SKM-1 (cell line): ENCODE data around the gene NEK7.

Source experiments
- DNase-seq: peaks from one replicate; lab custom pipeline; 2025; ENCODE audit not compliant: unreplicated experiment; lab: John Stamatoyannopoulos, UW

NEK7 gene

DNA sequence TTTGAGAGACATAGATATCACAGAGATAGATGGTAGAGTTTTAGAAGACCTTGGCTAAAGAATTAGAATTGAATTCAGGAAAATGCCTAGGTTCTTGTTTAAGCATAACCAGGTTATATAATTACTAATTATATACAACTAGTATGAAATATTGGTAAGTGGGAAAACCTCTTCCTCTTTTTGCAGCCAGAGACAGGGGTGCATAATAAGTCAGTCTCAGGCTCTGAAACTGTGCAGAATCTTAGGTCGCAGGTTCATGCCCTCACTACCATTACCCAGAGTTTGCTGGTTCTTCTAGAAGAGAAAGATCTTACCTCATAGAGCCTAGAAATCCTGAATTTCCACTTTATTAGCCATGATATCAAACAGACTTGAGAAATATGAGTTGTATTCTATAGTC is 183.3 kb downstream of the NEK7 start:
- DNase-seq, result no peak

DNA sequence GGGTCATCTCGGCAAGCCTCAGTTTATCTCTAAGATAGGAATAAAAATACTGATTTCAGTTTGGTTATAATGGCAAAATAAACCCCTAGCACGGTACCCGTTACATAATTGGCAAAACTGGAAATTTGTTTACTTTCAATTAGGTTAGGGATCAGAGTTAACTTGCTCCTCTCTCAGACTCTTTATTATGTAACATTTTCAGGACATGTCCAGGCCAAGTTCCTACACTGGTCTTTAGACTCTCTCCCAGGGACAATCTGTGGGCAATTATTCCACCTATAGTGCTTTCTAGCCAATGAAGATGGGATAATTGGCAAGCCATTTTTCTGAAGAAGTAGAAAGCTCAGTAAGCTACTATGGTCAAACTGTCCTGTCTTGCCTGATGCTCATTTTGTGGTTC is 189.4 kb downstream of the NEK7 start:
- no peak for DNase-seq

DNA sequence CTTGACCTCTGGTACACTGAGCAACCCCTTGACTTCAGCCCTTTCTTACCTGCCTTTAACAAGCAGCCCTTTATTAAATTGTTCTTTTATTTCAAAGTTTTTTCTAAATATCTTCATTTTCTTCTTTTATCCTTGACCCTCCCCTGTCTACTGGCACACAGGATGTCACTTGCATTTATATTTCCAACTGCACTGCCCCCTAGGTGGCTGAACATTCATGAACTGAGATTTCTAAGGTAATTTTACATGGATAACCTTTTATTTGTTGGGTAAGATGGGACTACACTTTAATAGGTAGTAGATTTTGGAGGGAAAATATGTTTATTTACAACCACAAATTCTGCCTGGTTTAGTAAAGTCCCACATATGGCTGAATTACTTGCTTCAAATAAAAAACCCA is 193.7 kb downstream of the NEK7 start:
- DNase-seq, result no peak

DNA sequence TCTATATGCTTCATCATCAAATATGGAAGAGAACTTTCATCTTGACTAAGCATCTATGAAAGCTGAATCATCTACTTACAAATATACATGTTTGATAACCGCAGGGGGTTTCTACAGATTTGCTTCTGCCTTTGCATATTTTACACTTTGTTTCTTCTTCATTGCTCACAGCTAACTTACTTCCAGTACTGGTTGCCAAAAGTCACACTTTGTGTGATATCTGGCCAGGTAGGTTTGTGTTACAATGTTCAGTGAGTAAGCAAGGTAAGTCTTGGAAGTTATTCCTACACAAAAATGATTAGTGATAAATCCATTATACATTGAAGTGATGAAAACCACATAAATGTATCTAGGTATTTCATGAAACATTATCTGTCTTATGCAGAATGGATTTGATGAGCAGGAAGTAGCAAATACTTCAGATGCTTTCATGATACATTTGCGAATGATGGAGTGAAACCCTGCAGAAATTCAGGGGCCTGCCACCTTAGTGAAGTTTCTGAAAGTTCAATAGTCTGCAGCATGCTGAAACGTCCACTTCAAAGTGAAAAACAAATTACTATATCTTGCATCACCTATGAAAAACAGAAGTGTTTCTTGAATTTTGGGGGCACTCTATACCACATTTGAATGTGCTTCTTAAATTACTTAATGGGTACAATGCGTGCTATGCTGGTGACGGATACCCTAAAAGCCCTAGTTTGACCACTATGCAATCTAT is 196.3 kb downstream of the NEK7 start:
- DNase-seq, result no peak

DNA sequence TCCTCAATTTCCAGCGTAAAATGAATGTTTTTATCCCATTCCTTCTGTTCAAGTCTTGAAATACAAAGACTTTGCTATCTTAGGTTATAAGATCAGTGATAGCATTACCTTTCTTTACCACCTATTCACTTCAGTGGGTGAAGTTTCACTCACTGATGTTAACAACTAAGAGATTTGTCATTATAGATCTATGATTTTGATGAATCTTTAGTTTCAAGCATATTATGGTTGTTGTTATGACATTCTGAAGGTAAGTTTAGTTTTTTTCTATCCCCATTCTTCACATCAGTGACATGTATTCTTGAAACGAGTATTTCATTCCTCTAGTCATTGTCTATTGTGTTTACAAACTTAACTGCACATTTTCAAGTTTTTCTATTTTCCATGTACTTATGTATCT is 201.1 kb downstream of the NEK7 start:
- DNase-seq, result no peak

DNA sequence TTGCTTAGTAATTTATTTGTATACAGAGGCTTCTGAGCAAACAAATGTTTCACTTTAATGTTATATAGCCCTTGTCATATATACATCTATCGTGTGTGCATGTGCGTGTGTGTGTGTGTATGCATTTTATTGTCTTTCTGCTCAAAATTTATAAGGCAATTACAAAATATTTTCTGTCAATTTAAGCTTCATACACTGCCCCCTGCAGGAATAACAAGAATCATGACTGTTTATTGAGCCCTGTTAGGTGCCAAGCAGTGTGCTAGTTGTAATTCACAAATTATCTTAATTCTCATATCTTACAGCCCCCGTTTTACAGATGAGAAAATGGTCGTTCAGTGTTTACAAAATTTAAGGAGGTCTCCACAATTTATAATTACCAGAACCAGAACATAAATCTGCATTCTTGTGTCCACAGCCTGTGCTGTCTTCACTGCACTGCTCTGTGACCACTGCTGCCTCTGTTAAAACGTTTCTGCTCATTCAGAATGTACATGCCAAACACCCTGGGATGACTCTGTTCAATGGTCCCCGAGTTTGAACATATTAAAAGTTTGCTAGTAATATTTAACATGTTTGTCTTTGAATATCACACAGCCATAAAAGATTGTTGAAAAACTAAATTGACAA is 202.3 kb downstream of the NEK7 start:
- DNase-seq, result no peak

DNA sequence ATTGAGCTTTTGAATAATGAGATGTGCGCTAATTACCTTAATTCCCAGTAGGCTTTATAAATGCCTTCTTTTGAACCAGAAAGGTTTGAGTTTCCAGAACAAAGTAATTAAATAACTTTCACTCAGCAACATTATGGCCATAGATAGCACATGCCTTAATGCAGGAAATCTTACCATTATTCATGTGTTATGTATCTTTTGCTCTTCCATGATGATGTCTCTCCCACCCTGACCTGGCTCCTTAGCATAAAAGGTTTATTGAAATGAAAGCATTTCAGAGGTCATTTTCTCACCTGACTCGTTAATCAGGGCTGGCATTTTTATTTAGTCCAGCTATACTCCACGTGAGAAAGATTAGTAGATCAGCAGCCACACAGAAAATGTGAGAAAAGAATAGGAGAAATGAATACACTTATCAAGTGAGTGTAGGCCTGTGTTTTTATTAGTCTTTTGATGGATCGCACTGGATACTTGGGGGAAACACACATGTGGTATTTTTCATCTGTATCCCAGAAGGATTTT is 203.5 kb downstream of the NEK7 start:
- DNase-seq, result no peak

DNA sequence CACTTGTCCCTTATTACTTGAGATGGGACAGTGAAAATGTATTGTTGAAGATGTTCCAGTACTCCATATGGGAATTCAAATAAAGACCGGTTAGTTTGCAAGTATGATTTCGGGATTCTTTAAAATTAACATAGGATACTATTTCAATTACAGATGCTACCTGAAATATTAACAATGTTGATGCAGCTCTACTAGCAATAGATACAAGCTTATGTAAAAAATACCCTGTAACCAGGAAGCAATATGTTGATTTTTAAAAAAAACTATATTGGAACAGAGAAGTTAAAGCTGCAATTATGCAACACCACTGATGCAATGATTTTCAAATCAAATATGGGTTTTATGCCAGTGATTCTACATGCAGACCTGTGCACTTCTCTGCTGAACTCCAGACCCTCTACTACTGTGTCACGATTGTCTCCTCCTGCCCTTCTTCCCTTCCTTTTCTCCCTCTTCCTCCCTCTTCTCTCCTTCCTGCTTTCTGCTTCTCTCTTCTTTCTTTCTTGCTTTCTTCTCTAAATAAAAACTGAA is 204.5 kb downstream of the NEK7 start:
- peak; percentile 17 for DNase-seq

DNA sequence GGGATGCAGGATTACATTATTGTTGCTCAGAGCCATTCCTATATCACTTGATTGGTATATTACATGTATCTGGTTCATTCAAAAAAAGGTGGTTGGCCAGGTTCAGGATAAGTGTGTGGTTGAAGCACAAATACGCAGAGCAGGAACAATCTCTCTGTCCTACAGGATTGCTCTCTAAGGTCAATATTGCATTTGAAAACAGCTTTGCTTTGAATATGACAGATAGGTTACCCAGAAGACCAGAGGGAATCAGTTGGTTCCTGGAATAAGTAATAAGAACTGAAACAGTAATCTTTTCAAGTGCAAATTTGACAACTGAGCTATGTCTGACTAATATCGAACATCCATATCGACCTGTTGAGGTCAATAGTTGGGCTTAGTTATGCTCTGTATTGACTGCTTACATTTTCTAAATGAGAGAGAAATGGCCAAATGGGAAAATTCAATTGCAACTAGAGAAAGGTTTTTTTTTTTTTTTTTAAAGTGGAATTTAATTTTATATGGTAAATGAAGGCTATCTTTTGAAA is 206.9 kb downstream of the NEK7 start:
- no peak for DNase-seq

DNA sequence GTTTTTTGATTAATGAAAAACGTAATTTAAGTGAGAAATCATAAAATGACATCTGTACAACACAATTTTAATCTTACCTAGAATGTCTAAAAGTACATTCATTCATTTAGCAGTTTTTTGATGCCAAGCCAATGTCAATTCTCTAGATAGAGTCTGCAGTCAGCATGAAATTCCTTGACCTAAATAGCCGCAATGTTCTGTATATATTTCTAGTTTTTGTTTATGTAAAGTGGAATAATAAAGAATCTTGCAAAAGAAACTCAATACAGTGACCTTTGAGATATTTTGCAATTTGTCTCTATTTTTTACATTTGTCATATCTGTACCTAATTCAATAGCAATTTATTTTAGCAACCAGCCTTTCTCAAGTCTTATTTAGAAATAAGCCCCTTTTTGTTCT is 207.7 kb downstream of the NEK7 start:
- DNase-seq, result no peak

- DNase-seq, result no peak
Measured at GRCh38 chr1:198367296-198367695, 210.5 kb downstream of the NEK7 start.

DNA sequence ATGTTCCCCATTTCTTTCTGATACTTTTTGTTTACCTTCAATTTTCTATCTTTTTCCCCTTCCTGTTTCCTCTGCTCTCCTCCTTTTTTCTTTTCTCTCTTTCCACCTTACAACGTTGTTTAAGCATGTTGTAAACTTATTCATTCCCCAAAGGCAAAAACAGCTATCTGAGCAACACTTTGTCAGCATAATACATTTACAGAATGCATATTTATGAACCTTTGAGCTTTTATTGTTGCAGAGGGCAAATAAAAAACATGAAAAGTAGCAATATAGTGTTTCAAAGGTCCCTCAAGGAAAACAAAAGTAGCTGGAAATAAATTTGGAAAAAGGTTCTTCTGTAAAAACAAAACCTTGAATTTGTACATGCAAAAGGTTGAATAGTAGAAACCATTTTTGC is 214.2 kb downstream of the NEK7 start:
- DNase-seq, result no peak
